Inflammatory macrophage (primary cell): Measurements from ENCODE around the gene ACRBP.
A peak's percentile ranks its signal among the peaks of the same experiment; 100 is the strongest.

ENCODE experiments used
- DNase-seq, 2 donors: peaks; one replicate each; pipeline ENCODE4 v3.0.0-alpha.2; 2020 to 2022

Gene ACRBP

DNA sequence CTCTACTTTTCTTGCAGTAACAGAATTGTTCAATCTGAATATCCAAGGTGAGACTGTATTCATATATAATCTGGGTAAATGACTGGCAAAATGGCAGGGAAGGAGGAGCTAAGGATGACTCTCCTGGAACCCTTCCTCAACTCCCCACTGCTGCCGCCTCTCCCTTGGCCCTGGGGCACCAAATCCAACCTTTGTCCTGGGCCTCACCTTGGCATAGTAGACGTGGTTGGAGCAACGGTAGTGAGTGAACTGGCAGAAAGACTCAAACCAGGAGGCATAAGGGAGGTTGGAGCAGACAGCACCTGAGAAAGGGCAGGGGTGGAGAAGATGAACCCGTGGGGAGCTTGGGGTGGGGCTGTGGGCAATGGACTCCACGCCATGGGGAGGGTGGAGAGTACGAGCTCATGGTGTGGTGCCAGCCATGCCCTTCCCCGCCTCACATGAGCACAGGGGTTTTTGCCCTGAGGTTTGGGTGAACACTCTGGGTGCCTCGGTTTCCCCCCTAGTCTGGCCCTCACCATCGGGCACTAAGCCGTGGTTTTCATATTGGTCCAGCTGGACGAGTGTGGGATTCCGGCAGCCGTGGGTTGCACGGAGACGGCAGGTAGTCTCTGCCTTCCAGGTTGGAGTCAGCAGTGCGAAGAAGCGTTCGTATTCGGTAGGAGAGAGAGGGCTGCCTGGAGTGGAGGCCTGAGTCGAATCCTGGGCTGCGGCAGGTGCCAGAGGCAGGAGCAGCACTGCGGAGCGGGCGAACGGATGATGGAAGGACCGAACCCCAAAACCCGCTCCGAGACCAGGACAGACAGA is 753 bp downstream of the ACRBP start:
- no peak for DNase-seq

DNA sequence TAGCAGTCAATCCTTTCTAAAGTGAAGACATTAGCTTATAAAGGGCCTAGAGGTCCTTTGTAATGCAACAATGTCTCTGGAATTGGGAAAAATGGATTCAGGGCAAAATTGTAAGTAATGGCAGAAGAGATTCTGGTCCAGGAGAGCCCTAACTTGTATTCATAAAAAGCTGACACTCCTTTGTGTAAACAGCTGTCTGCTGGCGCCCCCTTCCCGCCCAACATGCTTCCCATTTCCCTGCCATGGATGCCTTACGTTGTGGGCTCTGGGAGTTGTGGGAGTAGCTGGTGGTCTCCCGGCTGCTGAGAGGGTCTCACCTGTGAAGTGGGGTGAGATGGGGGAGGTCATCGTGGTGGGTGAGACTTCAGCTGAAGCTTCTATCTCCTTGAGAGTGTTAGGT is 2.3 kb downstream of the ACRBP start:
- DNase-seq, result peak in 1 of 2 donors; percentile 37

DNA sequence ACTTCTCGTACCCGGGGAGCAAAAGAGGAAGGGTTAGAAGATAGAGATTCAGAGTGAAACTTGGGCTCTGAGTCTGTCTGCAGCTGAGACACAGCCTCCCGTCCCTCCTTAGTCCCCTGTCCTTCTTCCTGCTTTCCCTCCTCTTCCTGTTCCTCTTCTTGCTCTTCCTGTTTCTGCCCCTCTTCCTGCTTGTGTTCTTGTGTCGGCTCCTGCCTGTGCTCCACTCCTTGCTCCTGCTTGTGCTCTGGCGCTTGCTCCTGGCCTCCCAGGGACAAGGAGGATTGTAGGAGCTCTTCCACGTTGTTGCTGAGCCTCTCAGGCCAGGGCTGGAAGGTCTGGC is 3.0 kb downstream of the ACRBP start:
- DNase-seq, result peak; percentile 85 to 92

DNA sequence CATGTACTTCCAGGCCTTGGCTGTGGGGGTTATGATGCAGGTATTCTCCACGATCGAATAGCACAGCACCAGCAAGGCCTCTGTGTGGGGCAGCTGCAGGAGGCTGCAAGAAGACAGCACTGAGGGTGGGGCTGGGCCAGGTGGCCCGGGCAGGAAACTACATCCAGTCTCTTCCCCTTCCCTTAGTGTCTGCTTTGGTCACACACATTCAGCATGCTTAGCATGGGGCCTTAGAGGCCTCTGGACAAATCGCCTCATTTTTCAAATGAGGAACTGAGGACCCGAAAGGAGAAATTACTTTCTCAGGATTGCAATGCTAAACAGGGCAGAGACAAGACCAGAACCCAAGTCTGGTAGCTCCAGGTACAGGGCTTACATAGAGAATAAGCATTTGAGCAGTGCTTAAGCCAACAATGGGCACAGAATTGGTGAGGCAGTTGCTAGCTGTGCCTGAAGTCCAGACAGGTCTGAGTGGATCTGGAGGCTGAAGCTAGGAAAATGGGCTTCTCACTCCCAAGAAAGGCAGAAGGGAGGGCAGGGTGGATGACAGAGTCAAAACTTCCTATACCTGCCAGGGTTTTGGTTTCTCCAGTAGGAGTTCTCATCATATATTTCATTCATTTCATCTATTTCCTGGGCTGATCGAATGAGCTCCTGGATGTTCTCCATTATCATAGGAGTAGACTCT is 3.5 kb downstream of the ACRBP start:
- DNase-seq, result peak; percentile 84 to 90

DNA sequence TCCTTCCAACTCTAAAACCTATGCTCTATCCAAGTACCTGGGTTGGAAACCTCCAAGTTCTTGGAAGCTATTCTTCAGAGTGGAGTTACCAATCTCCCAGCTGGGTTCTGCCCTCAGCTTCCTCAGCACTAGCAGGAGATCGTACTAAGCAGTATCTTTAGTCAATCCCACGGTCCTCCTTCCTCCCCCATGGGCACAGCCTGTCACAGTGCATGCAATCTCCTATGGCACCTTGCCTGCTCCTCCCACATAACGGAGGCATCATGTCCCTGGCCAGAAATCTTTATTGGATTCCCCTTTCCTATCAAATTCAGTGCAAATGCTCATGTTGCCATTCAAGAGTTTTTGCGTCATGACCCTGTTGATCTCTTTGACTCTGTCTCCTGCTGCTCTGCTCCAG is 6.1 kb downstream of the ACRBP start:
- DNase-seq, result peak in 1 of 2 donors; percentile 42

DNA sequence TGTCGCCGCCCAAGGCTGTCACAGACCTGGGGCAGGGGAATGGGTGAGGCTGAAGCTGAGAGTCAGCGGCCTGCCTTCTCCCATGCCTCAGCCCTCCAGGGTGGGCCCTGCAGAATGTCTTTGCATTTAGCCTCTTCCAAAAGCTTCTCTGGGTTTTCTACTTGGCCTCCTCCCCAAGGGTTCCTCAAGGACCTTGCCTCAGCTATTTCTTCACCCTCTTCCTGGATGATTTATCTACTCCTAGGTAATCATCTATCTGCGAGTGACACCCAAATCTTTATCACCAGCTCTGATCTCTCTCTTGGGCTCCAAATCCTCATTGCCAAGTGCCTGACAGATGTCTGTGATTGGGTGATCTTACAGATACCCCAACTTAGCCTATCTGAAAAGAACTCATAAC is 6.7 kb downstream of the ACRBP start:
- no peak for DNase-seq

DNA sequence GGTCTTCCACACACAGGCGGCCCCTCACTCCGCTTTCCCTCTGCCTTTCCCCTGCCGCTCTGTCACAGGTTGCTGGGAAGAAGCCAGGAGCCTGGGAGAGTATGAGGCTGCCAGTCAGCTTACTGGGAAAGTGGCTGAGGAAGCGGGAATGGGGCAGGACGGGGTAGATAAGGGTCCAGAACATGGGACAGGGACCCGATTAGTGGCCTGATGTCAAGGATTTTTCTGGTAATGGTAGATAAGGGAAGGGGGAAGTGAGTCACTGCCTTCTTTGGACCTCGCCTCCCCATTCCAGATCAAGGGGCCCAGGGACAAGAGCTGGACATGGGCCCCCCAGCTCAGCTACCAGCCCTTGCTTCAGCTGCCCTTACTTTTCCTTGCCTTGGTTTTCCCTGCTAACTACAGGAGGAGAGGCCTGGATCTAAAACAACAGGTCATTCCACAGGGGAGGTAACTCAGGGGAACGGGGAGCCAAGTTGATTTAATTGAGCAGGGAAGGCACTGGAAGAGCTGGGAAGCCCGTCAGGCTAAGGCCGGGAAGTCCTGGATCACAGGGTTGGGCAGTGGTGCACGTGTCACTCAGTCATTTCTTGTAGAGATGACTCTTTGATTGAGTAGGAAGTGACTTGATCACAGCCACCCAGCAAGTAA is 8.0 kb downstream of the ACRBP start:
- DNase-seq, result peak in 1 of 2 donors; percentile 58

DNA sequence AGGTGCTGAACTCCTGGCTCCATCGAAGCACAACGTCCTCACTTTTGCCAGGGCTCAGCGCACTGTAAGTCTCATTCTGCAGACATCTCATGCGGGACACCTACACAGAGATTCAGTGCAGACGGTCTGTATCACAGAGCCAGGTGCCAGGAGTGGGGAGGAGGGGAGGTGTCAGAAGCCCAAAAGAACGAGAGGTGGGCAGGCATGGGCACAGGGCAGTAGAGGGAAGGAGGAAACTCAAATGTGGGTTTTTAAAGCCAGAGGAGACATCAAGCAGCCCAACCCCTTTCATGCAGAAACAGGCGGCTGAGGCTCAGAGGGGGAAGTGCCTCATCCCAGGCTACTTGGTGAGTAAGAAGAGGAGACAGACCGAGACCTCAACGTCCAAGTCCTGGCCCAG is 8.9 kb downstream of the ACRBP start:
- DNase-seq, result peak; percentile 67 to 75

DNA sequence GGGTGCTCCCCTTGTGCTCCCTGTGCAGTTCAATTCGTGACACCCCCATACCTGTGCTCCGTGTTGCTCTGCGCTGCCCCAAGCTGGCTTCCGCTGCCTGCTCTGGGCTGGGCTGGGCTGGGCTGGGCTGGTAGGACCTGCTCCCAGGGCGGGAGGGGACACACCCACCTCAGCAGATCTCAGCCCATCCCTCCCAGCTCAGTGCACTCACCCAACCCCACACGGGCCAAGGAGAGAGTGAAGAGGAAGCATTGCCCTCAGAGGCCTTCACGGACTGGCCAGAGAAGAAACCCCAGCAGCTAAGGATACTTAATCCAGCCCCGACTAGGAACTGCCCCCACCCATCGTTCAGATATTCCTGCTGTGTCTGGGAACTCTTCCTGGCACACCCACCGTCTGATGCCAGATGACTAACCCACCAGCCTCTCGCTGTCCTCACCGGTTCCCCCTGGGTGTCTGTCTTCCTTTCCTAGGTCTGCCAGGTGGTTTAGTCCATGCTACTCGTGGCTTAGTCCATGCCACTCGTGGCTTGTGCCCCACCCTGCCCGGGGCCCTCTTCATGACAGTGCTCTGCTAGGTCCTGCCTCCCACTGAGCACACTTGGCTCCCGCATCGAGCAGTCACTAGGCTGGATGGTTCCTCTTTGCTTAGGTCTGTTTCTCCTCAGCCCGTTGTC is 11.2 kb downstream of the ACRBP start, which contains the start of gene LPAR5:
Gene LPAR5 (minus strand): TSS at position 104 of the 676 bp plus-strand sequence. CDS start 14,711 bp downstream, outside the sequence.
- peak; percentile 67 to 77 for DNase-seq

DNA sequence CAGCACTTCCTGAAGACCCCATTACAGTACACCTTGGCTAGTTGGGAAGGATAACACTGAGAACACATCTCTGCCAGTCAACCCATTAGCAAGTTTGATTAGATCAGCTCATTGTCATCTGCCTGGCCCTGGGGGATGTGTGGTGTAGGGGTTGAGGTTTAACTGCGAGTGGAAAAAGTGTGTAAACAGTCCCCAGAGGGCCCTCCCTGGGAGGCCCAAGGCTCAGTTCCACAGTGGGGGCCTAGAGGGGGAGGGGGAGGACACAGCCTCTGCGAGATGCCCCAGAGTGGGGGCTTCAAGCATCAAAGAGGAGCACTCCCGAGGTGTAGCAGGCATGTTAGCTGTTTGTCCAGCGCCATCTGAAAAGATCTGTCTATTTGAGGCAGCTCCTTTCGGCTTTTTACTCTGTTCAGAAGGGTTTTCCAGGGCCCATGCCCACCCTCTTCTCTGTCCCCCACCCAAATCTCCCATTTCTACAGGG is 11.8 kb downstream of the ACRBP start:
- no peak for DNase-seq

DNA sequence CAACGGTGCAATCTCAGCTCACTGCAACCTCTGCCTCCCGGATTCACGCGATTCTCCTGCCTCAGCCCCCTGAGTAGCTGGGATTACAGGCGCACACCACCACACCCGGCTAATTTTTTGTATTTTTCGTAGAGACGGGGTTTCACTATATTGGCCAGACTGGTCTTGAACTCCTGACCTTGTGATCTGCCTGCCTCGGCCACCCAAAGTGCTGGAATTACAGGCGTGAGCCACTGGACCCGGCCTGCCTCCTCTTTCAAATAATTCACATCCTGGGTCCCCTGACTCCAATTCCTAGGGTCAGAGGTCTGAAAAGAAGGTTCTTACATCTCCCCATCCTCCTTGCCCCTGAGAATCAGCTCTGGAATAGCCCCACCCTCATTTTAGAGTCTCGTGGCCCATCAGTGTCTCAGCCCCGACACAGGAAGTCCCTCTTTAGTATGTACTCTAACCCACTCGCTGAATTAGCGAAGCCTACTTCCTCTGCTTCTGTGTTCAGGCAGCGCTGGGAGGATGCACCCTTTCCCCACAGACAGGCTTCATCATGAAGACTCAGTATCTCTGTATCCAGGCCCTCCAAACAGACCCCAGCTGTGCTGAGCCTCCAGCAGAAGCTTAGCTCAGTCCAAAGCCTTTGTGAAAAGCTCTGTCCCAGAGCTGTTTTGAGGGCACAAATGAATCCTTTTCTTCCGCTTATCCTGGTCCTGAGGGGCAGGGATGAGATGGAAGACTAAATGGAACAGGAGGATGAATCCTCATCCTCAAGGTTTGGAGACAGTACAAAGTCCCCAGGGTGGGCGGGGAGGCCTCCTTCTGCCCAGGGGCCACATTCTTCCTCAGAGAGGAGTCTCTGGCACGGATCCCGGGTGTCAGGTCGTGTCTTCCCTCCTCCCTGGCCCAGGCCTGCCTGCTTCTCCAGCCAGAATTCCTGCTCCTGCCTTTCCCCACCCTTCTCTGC is 14.9 kb downstream of the ACRBP start:
- peak; percentile 53 to 66 for DNase-seq

DNA sequence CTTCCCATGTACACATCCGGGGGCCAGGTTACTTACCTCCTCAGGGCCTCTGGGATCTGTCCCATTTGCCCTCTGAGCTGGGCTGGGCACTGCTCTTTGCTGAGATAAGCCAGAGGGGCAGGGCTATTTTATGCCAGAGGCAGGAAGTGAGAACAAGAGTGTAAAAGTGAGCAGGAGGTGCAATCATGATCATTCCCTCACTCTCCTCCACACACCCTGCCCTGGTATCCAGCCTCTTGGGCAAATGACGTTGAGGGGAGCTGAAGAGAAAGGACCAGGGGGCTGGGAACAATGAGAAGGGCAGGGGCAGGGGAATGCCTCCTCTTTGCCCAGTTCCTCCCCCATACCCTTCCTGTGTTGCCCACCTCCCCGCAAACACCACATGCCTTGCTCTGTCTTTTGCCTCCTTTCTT is 15.7 kb downstream of the ACRBP start:
- no peak for DNase-seq

DNA sequence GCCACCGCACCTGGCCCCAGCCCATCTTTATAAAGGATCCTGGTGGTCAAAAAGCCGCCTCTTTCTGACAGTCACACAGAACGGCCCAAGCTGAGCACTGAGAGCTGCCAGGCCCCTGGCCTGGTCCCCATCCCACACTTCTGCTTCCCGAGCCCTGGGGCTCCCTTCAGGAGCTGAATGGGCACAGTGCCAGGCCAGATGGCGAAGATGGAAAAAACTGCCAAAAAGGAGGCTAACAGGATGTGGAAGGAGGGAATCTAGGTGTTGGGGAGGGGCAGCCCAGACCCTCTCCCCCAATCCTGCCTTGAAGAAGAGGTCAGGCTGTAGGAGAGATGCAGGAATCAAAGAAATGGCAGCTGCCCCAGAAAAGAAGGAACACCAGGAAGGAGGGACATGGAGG is 16.5 kb downstream of the ACRBP start:
- no peak for DNase-seq

DNA sequence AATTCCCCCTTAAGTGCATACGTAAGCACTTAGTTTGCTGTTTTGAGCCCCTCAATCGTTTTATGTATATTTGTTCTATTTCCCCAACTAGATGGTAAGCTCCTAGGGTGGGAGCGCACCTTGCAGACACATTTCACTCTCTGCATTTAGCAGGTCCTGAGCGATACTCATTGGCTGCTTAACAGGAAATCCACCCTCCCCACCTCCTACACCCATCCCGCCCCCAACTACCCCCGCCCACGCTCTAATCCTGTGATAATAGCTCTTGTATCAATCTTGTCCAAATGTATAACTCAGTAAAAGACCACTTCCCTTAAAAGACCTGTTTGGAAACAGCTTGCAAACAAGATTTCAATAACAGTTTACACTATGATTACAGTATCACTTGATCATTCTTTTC is 19.6 kb downstream of the ACRBP start:
- peak in 1 of 2 donors; percentile 40 for DNase-seq

DNA sequence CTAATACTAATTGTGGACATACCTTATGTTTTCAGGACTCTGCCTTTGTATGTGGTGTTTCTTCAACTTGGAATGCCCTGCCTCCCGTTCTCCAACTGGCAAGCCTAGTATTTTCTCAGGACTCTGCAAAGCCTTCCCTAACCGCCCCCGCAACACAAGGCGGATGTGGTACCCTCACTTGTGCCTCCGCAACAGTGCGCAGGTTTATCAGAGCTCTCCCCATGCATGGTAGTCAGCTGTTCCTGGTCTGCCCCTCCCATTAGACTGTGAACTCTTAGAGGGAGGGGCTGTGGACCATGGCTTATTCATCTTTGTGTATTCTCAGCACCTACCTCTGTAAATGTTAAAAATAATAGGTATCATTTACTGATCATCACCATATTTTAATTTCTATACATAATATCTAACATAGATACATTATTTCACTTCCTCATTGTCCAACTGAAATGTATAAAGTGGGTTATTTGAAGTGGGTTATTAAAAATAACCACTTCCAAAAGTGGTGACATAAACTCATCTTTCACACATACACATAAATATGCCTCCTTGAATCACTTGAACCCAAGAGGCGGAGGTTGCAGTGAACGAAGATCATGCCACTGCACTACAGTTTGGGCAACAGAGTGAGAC is 20.5 kb downstream of the ACRBP start:
- DNase-seq, result no peak

DNA sequence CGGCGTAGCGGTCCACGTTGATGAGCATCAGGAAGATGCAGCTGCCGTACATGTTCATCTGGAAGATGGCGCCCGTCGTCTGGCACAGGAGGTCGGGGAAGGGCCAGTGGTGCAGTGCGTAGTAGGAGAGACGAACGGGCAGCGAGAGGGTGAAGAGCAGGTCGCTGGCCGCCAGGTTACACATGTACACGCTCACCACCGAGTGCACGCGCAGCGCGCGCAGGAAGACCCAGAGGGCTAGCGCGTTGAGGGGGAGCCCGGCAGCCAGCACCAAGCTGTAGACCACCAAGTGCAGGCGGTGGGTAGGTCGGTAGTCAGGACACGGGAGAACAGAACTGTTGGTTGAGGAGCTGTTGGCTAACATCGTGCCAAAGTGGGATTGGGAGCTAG is 26.4 kb downstream of the ACRBP start:
- no peak for DNase-seq

DNA sequence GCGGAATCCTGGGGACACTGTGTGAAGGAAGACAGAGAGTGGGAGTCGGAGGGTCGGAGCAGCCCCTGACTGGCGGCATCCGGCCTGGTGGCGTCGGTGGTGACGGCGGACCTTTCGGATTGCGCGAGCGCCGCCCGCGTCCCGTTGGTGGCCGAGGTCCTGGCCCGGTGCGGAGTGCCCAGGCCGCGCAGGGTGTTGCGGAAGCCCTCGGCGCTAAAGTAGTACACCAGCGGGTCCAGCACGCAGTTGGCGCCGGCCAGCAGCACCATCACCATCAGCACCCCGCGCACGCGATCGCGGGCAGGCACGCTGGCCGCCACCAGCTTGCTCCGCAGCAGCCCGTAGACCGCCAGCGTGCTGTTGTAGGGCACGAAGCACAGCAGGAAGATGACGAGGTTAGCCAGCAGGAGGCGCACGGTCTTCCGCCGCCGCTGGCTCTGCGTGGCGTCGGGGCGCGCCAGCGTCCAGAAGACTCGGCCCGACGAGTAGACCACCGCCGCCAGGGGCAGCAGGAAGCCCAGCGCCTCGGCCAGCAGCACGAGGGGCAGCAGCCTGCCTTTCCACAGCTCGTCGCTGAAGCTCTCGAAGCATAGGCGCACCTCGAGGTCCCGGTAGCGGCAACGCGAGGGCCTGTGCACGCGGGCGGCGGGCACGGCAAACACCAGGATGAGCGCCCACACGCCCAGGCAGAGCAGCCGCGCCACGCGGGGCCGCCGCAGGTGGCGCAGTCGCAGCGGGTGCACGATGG is 26.9 kb downstream of the ACRBP start:
- DNase-seq, result peak; percentile 80 to 82

DNA sequence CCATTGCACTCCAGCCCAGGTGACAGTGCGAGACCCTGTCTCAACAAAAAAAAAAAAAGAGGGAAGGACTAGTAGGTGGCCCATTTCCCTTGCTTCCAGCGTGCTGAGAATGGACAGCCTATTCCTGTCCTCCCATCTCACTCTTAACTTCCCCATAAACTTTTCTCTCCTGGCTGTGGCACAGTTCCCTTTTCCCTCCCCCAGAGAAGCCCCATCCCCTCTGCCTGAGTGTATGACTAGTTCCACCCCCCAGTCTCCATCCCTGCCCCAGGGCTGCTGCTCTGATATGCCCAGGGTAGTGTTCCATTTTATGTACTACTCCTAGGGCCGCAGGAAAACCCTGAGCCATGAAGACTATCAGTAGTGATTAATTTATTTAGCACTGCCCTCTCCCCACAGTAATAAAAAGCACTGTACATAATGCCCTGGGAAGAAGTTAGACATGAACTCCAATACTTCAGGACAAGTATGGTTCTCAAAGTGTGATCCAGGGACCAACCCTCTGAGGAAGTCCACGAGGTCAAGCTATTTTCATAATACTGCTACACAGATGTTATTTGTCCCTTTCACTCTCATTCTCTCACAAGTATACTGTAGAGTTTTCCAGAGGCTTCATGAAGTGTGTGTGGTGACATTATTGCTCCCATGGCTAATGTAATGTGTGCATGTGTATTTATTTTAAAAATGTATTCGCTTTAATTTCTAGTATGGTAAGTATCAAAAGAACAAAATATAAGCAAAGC is 28.6 kb downstream of the ACRBP start:
- DNase-seq, result peak in 1 of 2 donors; percentile 31

DNA sequence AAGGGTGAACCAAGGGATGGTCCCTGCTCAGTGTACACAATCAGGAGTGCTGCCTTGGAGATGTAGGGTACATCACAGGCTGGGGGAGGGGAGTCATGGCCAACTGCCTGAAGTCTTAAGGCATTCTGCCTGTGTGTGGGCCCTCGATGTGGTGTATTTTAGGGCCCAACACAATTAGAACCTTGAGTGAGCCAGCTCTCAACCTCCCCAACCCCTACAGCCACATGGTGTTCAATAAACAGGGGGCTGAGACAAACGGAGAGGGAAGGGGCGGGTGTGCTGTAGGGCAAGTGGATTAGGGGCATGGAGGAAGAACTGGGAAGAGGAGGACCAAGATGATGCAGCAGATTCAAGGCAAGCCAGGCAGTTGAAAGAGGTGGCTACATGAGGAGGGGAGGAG is 31.4 kb downstream of the ACRBP start:
- no peak for DNase-seq
